LNCaP clone FGC (cell line): ENCODE results near the gene RAD21L1.

Experiments
- DNase-seq: peaks from one replicate; pipeline ENCODE4 v3.0.0-alpha.2; 2011; ENCODE audit warnings: low read depth
- H3K4me3 ChIP-seq: 2 replicates; pipeline ENCODE4 v1.5.1; 2011; ENCODE audit warnings: mild to moderate bottlenecking, low read depth, low read length, control low read depth
- CTCF ChIP-seq: IDR thresholded peaks from 2 replicates; pipeline ENCODE4 v1.5.1; 2012; ENCODE audit warnings: mild to moderate bottlenecking; ENCODE audit not compliant: control insufficient read depth, insufficient read depth; ENCODE audit errors: extremely low read depth

RAD21L1 gene

GRCh38 chr20:1188347-1188746 lies 37.5 kb upstream of the RAD21L1 start:
- DNase-seq = no peak
- H3K4me3 ChIP-seq = no peak overlapping the region
- no peak for TF ChIP-seq CTCF

- H3K4me3 ChIP-seq = no peak overlapping the region
- DNase-seq = no peak
- TF ChIP-seq CTCF = no peak
These were observed 36.0 kb upstream of the RAD21L1 start for GRCh38 chr20:1189827-1190226.

GRCh38 chr20:1190847-1191246 lies 35.0 kb upstream of the RAD21L1 start:
- TF ChIP-seq CTCF = no peak
- H3K4me3 ChIP-seq = no peak overlapping the region

GRCh38 chr20:1191299-1191698 lies 34.5 kb upstream of the RAD21L1 start:
- no peak for TF ChIP-seq CTCF
- DNase-seq = no peak
- H3K4me3 ChIP-seq = no peak overlapping the region

More at GRCh38 chr20:1190847-1191246, 35.0 kb upstream of the RAD21L1 start:
- no peak for DNase-seq

- no peak overlapping the region for H3K4me3 ChIP-seq
- no peak for TF ChIP-seq CTCF
- no peak for DNase-seq
These were observed 30.6 kb upstream of the RAD21L1 start for GRCh38 chr20:1195226-1195625.

- no peak overlapping the region for H3K4me3 ChIP-seq
- no peak for DNase-seq
These were observed 29.2 kb upstream of the RAD21L1 start for GRCh38 chr20:1196634-1197033.

More at GRCh38 chr20:1196634-1197033, 29.2 kb upstream of the RAD21L1 start:
- TF ChIP-seq CTCF = no peak
